Measurements from ENCODE around the gene KIF19.

The KIF19 gene

DNA sequence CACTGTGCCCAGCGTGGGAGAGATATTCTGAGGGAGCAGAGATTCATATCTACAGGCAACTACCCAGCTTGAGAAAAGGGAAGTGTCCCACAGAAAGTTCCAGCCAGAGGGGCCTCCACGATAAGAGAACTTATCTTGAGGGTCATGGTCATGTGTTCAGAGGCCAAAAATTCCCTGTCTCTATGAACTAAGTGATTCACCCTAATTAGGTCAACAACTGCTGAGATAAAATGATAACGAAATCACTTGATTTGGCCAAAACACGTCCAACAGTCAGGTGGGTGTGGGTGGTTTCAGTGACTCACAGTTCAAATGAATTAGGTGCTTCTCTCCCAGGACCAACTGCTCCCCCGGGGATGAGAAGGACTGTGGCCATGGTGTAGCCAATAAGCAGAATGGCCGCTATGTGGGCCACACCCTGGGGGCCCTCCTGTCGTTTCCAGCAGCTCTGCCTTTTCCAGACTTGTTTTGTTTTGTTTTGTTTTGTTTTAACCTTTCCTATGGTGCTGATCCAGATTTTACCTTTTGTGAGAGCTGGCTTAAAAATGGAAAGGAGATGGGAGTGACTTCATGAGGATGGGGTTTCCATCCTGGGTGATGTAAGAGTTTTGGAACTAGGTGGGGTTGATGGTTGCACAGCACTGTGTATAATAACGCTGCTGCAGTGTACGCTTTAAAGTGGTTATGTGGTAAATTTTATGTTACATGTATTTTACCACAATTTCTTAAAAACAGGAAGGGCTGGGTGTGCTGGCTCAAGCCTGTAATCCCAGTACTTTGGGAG lies 43.2 kb upstream of the KIF19 start:
- Histone ChIP-seq H3K14ac (ENCODE audit: low read length in 2 of 2) (no peak overlapping the region), H2BK5ac (ENCODE audit: low read depth, low read length, poor library complexity, severe bottlenecking) (no peak overlapping the region), H3K36me3 (ENCODE audit: control insufficient read depth in 1 of 2, insufficient read depth in 2 of 2, low read depth in 1 of 2, low read length in 2 of 2) (no peaks in the 10 kb centered on the region), H3K4me3 (ENCODE audit: insufficient read depth in 1 of 2, low read depth in 1 of 2, low read length in 2 of 2) (no peak overlapping the region), H4K91ac (ENCODE audit: low read length) (no peak overlapping the region), H3K27me3 (ENCODE audit: control insufficient read depth in 1 of 2, insufficient read depth in 1 of 2, low read length in 2 of 2) (peaks cover 10% of the 10 kb centered on the region in 2 experiments), H3K4me2 (ENCODE audit: low read length, poor library complexity, severe bottlenecking) (no peak overlapping the region), H2BK12ac (ENCODE audit: low read length in 2 of 2) (no peak overlapping the region), H3K4ac (ENCODE audit: low read depth in 1 of 2, low read length in 2 of 2) (no peak overlapping the region), H2BK120ac (ENCODE audit: low read depth, low read length) (no peak overlapping the region), H3K23ac (ENCODE audit: low read length in 2 of 2) (no peak overlapping the region), H2AFZ (ENCODE audit: low read depth, low read length) (no peak overlapping the region), H3K4me1 (ENCODE audit: control insufficient read depth, insufficient read depth, low read depth, low read length) (peaks cover 4% of the 10 kb centered on the region), H3K18ac (ENCODE audit: low read depth in 1 of 2, low read length in 2 of 2) (no peak overlapping the region), H3K9me3 (ENCODE audit: control insufficient read depth, low read length) (no peaks in the 10 kb centered on the region), H3K9ac (ENCODE audit: low read length) (no peak overlapping the region), H4K8ac (ENCODE audit: low read length) (no peak overlapping the region), H2BK15ac (ENCODE audit: low read depth, poor library complexity, severe bottlenecking) (no peak overlapping the region), H2AK5ac (ENCODE audit: low read length, severe bottlenecking) (no peak overlapping the region), H3K27ac (ENCODE audit: low read length, poor library complexity, severe bottlenecking) (no peak overlapping the region), H3K79me1 (replicated peaks; ENCODE audit: low read length, poor library complexity, severe bottlenecking) (no peaks in the 10 kb centered on the region)
- WGBS = 57% methylated on average over 7 of the region's 9 CpGs
- DNase-seq = no peak

DNA sequence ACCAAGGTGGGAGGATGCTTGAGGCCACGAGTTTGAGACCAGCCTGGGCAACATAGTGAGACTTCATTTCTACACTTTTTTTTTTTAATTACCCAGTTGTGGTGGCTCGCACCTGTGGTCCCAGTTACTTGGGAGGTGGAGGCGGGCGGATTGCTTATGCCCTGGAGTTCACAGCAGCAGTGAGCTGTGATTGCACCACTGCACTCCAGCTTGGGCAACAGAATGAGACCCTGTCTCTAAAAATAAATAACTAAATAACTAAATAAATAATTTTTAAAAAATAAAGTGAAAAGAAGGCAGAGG lies 42.7 kb upstream of the KIF19 start:
- Histone ChIP-seq H3K4me3 (ENCODE audit: insufficient read depth in 1 of 2, low read depth in 1 of 2, low read length in 2 of 2) (no peak overlapping the region), H3K79me1 (replicated peaks; ENCODE audit: low read length, poor library complexity, severe bottlenecking) (no peaks in the 10 kb centered on the region), H2BK12ac (ENCODE audit: low read length in 2 of 2) (no peak overlapping the region), H3K18ac (ENCODE audit: low read depth in 1 of 2, low read length in 2 of 2) (no peak overlapping the region), H2BK120ac (ENCODE audit: low read depth, low read length) (no peak overlapping the region), H3K14ac (ENCODE audit: low read length in 2 of 2) (no peak overlapping the region), H3K4ac (ENCODE audit: low read depth in 1 of 2, low read length in 2 of 2) (no peak overlapping the region), H3K4me2 (ENCODE audit: low read length, poor library complexity, severe bottlenecking) (no peak overlapping the region), H2BK5ac (ENCODE audit: low read depth, low read length, poor library complexity, severe bottlenecking) (no peak overlapping the region), H2BK15ac (ENCODE audit: low read depth, poor library complexity, severe bottlenecking) (no peak overlapping the region), H3K23ac (ENCODE audit: low read length in 2 of 2) (no peak overlapping the region), H3K27me3 (ENCODE audit: control insufficient read depth in 1 of 2, insufficient read depth in 1 of 2, low read length in 2 of 2) (peaks cover 10 to 13% of the 10 kb centered on the region in 2 experiments), H4K91ac (ENCODE audit: low read length) (no peak overlapping the region), H4K8ac (ENCODE audit: low read length) (no peak overlapping the region), H3K27ac (ENCODE audit: low read length, poor library complexity, severe bottlenecking) (no peak overlapping the region), H3K9me3 (ENCODE audit: control insufficient read depth, low read length) (no peaks in the 10 kb centered on the region), H2AFZ (ENCODE audit: low read depth, low read length) (no peak overlapping the region), H3K4me1 (ENCODE audit: control insufficient read depth, insufficient read depth, low read depth, low read length) (peaks cover 4% of the 10 kb centered on the region), H2AK5ac (ENCODE audit: low read length, severe bottlenecking) (no peak overlapping the region), H3K36me3 (ENCODE audit: control insufficient read depth in 1 of 2, insufficient read depth in 2 of 2, low read depth in 1 of 2, low read length in 2 of 2) (no peaks in the 10 kb centered on the region), H3K9ac (ENCODE audit: low read length) (no peak overlapping the region)
- DNase-seq = no peak
- WGBS = 77% methylated on average over 2 of the region's 4 CpGs

DNA sequence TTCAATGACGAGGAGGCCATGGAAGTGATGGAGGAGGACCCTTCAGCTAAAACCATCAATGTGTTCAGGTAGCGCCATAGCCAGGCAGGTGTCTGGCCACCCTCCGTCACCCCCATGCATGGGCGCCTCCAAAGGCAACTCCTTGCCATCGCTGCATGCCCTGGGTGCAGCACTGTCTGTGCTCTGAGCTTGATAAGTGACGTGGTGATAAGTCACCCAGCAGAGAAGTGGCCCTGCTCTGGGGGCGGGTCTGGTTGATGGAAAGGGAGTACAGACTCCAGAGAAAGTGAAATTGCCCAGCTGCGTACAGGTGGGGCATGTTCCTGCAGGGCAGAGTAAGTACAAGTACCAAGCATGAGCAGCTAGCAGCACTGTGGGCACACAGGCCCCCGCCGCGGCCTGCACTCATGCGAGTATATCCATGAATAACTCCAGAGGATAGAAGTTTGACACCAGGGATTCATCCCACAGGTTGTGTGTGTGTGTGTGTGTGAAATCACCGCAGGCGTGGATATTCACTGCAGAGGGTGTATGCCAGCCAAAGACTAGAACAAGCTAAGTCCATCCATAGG lies 38.9 kb upstream of the KIF19 start:
- DNase-seq = no peak
- Histone ChIP-seq H3K4me2 (ENCODE audit: low read length, poor library complexity, severe bottlenecking) (no peak overlapping the region), H3K4me1 (ENCODE audit: control insufficient read depth, insufficient read depth, low read depth, low read length) (peaks cover 4% of the 10 kb centered on the region), H4K8ac (ENCODE audit: low read length) (no peak overlapping the region), H3K36me3 (ENCODE audit: control insufficient read depth in 1 of 2, insufficient read depth in 2 of 2, low read depth in 1 of 2, low read length in 2 of 2) (no peaks in the 10 kb centered on the region), H3K27ac (ENCODE audit: low read length, poor library complexity, severe bottlenecking) (no peak overlapping the region), H2AFZ (ENCODE audit: low read depth, low read length) (no peak overlapping the region), H3K9ac (ENCODE audit: low read length) (no peak overlapping the region), H3K79me1 (replicated peaks; ENCODE audit: low read length, poor library complexity, severe bottlenecking) (no peaks in the 10 kb centered on the region), H2BK120ac (ENCODE audit: low read depth, low read length) (no peak overlapping the region), H3K27me3 (ENCODE audit: control insufficient read depth in 1 of 2, insufficient read depth in 1 of 2, low read length in 2 of 2) (peaks cover 14 to 23% of the 10 kb centered on the region in 2 experiments), H3K18ac (ENCODE audit: low read depth in 1 of 2, low read length in 2 of 2) (no peak overlapping the region), H2BK12ac (ENCODE audit: low read length in 2 of 2) (no peak overlapping the region), H2AK5ac (ENCODE audit: low read length, severe bottlenecking) (no peak overlapping the region), H3K14ac (ENCODE audit: low read length in 2 of 2) (no peak overlapping the region), H4K91ac (ENCODE audit: low read length) (no peak overlapping the region), H2BK5ac (ENCODE audit: low read depth, low read length, poor library complexity, severe bottlenecking) (no peak overlapping the region), H2BK15ac (ENCODE audit: low read depth, poor library complexity, severe bottlenecking) (no peak overlapping the region), H3K23ac (ENCODE audit: low read length in 2 of 2) (no peak overlapping the region), H3K4me3 (ENCODE audit: insufficient read depth in 1 of 2, low read depth in 1 of 2, low read length in 2 of 2) (no peak overlapping the region), H3K9me3 (ENCODE audit: control insufficient read depth, low read length) (no peaks in the 10 kb centered on the region), H3K4ac (ENCODE audit: low read depth in 1 of 2, low read length in 2 of 2) (no peak overlapping the region)
- WGBS = 80% methylated on average over 14 of the region's 14 CpGs

DNA sequence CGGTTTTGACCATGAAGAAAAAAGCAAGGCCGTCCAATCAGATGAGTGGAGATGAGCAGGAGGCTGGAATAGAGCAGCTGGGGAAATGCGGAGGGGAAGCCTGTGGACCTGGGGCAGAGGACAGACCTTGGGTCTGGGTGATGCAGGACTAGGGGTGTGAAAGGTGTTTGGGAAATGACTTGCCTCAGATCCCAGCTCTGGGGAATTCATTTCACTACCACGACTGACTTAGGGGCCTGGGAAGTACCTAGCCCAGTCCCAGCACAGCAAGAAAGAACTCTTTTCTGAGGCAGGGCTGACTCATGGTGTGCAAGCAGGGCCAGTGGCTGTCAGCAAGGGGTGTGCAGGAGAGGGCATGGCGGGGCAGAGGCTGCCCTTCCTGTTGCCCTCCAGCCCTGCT lies 37.2 kb upstream of the KIF19 start:
- no peak overlapping the region for H3K9ac ChIP-seq (ENCODE audit: low read length)
- H3K4me1 ChIP-seq (ENCODE audit: control insufficient read depth, insufficient read depth, low read depth, low read length) = peaks cover 4% of the 10 kb centered on the region
- no peak overlapping the region for H4K8ac ChIP-seq (ENCODE audit: low read length)
- H3K18ac ChIP-seq (ENCODE audit: low read depth in 1 of 2, low read length in 2 of 2) = no peak overlapping the region
- H2BK12ac ChIP-seq (ENCODE audit: low read length in 2 of 2) = no peak overlapping the region
- no peaks in the 10 kb centered on the region for H3K36me3 ChIP-seq (ENCODE audit: control insufficient read depth in 1 of 2, insufficient read depth in 2 of 2, low read depth in 1 of 2, low read length in 2 of 2)
- H3K14ac ChIP-seq (ENCODE audit: low read length in 2 of 2) = no peak overlapping the region
- no peaks in the 10 kb centered on the region for H3K79me1 ChIP-seq (replicated peaks; ENCODE audit: low read length, poor library complexity, severe bottlenecking)
- no peak overlapping the region for H3K4me3 ChIP-seq (ENCODE audit: insufficient read depth in 1 of 2, low read depth in 1 of 2, low read length in 2 of 2)
- H2AK5ac ChIP-seq (ENCODE audit: low read length, severe bottlenecking) = no peak overlapping the region
- 62% methylated on average over 5 of the region's 5 CpGs for WGBS
- no peak overlapping the region for H3K4me2 ChIP-seq (ENCODE audit: low read length, poor library complexity, severe bottlenecking)
- DNase-seq = no peak
- no peak overlapping the region for H3K27ac ChIP-seq (ENCODE audit: low read length, poor library complexity, severe bottlenecking)
- H4K91ac ChIP-seq (ENCODE audit: low read length) = no peak overlapping the region
- H3K9me3 ChIP-seq (ENCODE audit: control insufficient read depth, low read length) = no peaks in the 10 kb centered on the region
- no peak overlapping the region for H2BK5ac ChIP-seq (ENCODE audit: low read depth, low read length, poor library complexity, severe bottlenecking)
- no peak overlapping the region for H2BK120ac ChIP-seq (ENCODE audit: low read depth, low read length)
- H2AFZ ChIP-seq (ENCODE audit: low read depth, low read length) = no peak overlapping the region
- peaks cover 14 to 23% of the 10 kb centered on the region in 2 experiments for H3K27me3 ChIP-seq (ENCODE audit: control insufficient read depth in 1 of 2, insufficient read depth in 1 of 2, low read length in 2 of 2)
- no peak overlapping the region for H2BK15ac ChIP-seq (ENCODE audit: low read depth, poor library complexity, severe bottlenecking)
- H3K23ac ChIP-seq (ENCODE audit: low read length in 2 of 2) = no peak overlapping the region
- H3K4ac ChIP-seq (ENCODE audit: low read depth in 1 of 2, low read length in 2 of 2) = no peak overlapping the region
